Stimulated activated CD4-positive, alpha-beta T cell treated with anti-CD3 and anti-CD28 coated beads, Interleukin-12 subunit alpha, Interleukin-12 subunit beta, amount 100 ng/mL, for 24 hours (primary cell): ENCODE data around the gene FAM169A.
"Not testable (repeated sequence)": the region's sequence is repeated elsewhere in the genome, so short reads cannot be mapped to it uniquely, and the experiment has no call there.

Experiments
- DNase-seq, 2 experiments: peaks; one replicate each; pipeline ENCODE4 v3.0.0-alpha.2; 2020; ENCODE audit warnings: low read depth in 2 of 2

FAM169A gene

DNA sequence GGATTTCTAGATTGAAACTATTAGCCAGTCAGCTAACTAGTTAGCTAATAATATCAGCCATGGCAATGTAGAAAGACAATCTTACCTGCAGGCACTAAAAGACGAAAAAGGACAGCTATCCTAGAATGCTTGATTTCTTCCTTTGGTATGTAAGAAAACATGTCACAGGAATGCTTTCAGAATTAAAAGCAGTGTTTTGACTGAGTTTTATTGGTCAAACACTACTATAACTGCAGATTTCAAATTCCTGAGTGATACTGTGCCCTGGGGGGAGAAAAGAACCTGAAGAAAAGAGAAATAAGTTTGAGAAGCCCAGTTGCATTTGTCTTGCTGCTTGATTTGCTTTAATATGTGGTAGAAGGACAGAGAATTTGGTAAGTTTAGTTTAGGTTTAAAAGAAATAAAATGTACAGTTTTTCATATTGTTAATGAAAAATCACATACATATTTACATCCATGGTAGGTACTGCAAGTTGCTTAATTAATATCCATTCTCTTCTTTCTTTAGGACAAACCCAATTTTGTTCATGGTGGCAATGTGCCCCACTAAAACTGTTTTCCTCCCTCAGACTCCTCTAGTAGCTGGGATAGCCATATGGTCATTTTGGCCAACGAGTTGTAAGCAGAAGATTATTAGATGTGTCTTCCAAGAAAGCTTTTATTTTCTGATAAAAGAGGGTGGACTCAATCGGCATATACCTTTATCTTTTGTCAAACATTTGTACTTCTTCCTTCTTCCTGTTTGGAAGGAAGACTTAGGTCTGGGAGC is 4.3 kb upstream of the FAM169A start:
- DNase-seq, result no peak

GRCh38 chr5:74869414-74869813 is 3.2 kb upstream of the FAM169A start:
- DNase-seq, result not testable (repeated sequence)

DNA sequence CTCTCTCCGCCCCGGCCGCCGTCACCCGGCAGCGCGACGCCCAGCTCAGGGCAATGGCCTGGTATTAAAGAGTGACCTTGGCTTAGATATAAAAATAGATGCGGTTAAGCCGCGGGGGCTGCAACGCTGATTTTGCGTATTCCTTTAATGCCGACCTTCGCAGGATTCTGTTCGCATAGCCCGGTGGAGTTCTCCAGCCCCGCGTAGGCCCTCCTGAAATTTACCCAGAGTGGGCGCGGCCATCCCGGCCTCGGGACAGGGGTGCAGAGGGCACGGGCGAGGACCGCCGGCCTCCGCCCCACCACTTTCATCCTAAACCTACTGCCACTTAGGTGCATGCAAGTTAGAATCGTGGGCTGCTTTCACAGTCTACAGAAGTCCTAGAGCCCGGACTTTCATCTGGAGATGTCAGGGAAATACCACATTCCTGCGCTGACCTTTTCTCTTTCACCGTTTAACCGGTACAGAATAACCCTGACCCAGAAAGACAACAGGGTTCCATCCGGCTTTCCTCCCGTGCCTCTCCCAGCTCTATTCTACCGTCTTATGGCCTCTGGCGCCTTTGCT is 492 bp upstream of the FAM169A start:
- peak in 1 of 2 experiments; percentile 8 for DNase-seq

- no peak for DNase-seq
These were observed 857 bp downstream of the FAM169A start for GRCh38 chr5:74865256-74865803.

DNA sequence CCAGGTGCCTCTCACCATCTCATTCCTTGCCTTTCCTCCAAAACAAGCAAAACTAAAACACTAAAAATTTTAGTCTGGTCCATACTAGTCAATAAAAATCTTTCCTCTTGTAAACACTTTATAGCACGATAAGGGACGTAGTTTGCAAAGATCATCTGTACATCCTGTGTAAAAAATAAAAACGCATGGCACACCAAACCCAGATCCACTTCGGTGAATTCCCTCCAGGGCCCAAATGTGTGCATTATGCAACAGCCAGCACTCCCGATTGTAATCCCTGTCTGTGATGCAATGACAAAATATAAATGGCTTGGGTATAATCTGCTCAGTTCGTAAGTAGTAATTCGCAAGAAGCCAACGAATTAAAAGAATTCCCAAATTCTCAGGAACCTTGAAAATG is 1.4 kb downstream of the FAM169A start:
- DNase-seq, result no peak

DNA sequence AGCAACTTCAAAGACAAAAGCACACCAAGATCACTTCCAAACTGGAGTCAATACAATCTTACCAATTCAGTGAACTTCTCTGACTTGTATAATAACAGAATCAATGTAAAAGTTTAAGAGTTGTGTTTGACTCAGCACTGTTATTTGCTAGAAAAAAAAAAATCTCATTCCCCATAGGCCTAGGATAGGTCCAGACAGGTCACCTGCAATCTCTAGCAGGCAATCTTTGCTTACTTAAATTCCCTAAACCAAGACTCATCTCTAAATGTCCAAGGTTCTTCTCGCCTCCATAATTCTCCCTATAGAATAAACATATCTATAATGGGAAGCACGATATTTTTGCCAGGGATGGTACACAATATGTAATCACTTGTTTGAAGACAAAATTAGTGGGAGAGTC is 2.5 kb downstream of the FAM169A start:
- no peak for DNase-seq

DNA sequence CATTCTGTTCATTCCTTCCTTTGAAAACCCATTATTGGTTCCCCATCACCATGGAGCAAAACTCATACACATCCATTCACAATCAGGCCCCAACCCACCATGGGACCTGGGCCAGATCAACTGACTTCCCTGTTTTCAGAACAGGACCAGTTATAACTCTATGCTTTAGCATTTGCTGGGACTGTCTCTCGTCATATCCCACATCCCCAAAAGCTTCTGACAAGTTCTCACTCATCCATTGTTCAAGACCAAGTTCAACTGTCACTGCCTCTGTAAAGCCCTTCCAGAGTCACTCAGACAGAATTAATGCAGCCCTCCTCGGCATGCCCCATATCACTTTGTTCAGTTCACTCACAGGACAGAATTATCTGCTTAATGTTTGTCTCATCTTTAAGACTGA is 4.0 kb downstream of the FAM169A start:
- DNase-seq, result no peak

- DNase-seq, result not testable (repeated sequence)
These were observed 9.2 kb downstream of the FAM169A start for GRCh38 chr5:74856975-74857374.

DNA sequence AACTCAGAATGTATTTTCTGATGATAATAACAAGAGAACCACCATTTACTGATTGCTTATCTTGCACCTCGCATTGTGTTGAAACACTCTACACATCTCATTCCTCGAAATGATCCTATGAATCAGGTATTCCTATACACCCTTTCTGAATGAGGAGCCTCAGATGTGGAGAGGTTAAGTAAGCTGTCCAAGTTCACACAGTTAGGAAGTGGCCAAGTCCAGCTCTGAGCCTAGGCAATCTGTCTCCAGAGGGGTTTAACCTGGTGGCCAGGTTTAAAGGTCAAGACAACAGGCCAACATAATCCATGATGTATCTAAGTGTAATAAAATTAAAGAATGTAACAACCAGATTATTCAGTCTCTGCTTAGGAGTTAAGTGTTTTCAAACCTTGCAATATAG is 12.9 kb downstream of the FAM169A start:
- DNase-seq, result no peak

GRCh38 chr5:74851684-74852353 is 14.4 kb downstream of the FAM169A start:
- no peak for DNase-seq

DNA sequence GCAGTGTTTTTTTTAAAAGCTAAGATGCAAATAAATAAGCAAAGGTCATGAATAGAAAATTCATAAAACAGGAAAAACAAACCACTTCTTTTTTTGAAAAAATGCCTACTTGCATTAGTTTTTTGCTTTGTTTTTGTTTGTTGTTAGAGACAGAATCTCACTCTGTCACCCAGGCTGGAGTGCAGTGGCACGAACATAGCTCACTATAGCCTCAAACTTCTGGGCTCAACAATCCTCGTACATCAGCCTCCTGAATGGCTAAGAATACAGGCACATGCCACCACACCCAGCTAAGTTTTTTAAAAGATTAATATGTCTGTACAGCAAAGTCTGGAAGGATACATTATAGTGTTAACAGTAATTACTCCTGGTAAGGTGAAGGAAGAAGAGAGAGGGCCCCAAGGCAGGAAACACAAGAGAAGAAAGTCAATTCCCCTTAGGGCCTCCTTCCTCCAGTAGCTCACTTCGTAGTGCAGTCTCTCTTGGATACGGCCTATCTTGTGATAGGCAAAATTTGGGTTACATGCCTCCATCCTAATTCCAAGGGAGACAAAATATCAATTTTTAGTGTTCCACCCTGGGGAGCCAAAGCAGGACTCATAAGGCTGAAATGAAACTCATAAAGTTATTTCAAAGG is 15.3 kb downstream of the FAM169A start:
- no peak for DNase-seq

- DNase-seq, result no peak
These were observed 16.2 kb downstream of the FAM169A start for GRCh38 chr5:74850030-74850429.

- DNase-seq, result no peak
These were observed 17.6 kb downstream of the FAM169A start for GRCh38 chr5:74848553-74849025.

DNA sequence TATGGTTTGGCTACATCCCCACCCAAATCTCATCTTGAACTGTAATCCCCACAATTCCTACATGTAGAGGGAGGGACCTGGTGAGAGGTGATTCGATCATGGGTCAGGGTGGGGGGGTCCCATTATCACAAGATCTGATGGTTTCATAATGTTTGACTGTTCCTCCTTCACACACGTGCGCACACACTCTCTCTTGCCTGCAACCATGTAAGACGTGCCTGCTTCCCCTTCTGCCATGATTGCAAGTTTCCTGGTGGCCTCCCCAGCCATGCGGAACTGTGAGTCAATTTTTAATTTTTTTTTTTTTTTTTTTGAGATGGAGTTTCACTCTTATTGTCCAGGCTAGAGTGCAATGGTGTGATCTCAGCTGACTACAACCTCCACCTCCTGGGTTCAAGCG is 27.0 kb downstream of the FAM169A start:
- DNase-seq, result no peak

DNA sequence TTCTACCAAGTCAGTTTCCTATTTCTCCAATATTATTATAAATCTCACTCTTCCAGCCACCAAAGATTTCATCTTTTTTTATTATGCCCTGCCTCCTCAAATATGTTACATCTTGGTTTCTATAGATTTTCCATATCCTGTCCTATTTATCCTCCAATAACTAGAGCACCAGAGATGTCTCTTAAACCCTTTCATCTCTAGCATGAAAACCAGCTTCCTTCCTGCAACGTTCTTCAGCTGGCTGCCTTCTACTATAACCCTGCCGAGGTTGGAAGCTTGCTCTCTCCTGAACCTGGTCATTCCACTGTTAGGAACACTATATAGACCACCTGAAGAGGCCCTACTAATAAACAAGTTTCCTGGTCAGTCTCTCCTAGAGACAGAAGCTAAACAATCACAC is 27.9 kb downstream of the FAM169A start:
- DNase-seq, result no peak

- no peak for DNase-seq
These were observed 29.1 kb downstream of the FAM169A start for GRCh38 chr5:74837115-74837514.

- DNase-seq, result no peak
These were observed 32.5 kb downstream of the FAM169A start for GRCh38 chr5:74833537-74834266.

DNA sequence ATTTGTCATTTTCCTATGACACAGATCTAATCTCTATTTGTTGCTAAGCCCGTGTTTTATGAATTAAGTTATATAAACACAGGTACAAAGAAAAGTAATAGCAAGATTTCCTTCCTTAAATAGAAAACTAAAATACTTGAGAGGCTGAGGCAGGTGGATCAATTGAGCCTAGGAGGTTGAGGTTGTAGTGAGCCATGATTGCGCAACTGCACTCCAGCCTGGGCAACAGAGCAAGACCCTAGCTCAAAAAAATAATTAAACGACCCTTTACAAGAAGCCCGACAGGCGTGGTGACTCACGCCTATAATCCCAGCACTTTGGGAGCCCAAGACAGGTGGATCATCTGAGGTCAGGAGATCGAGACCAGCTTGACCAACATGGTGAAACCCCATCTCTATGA is 36.8 kb downstream of the FAM169A start:
- no peak for DNase-seq

GRCh38 chr5:74822288-74822687 is 43.9 kb downstream of the FAM169A start:
- DNase-seq, result no peak

GRCh38 chr5:74816875-74817274 is 49.3 kb downstream of the FAM169A start:
- no peak for DNase-seq

DNA sequence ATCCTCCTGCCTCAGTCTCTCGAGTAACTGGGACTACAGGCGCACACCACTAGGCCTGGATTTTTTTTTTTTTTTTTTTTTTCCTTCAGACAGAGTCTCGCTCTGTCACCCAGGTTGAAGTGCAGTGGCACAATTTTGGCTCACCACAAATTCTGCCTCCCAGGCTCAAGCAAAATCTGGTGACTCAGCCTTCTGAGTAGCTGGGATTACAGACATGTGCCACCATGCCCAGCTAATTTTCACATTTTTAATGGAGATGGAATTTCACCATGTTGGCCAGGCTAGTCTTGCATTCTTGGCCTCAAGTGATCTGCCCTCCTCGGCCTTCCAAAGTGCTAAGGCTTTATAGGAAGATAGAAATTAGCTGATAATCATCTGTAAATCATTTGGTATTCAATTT is 55.3 kb downstream of the FAM169A start:
- no peak for DNase-seq

- DNase-seq, result no peak
These were observed 64.2 kb downstream of the FAM169A start for GRCh38 chr5:74801941-74802340.
